HepG2 (cell line): ENCODE results near the gene CBFA2T2. TPM values are rescaled to one million over a fixed set of nuclear protein-coding genes. Genes with fewer than 3 reads are reported as not detected.

Experiments
- ARID2 ChIP-seq: sonication (generic); formaldehyde crosslinking; IDR thresholded peaks from 2 replicates; pipeline ENCODE4 v1.8.1; 2022; ENCODE audit warnings: mild to moderate bottlenecking, missing genetic modification reagents, borderline replicate concordance
- ATF2 ChIP-seq: sonication (generic); formaldehyde crosslinking; IDR thresholded peaks from 2 replicates; pipeline ENCODE4 v1.4.0; 2020; ENCODE audit warnings: missing genetic modification reagents
- FOSL2 ChIP-seq: sonication (generic); formaldehyde crosslinking; IDR thresholded peaks from 2 replicates; pipeline ENCODE4 v1.4.0; 2020; ENCODE audit warnings: missing genetic modification reagents
- FOXK1 ChIP-seq: sonication (generic); formaldehyde crosslinking; IDR thresholded peaks from 2 replicates; pipeline ENCODE4 v1.4.0; 2020; ENCODE audit warnings: low read depth, missing genetic modification reagents, borderline replicate concordance
- FOXO1 ChIP-seq: sonication (generic); formaldehyde crosslinking; IDR thresholded peaks from 2 replicates; pipeline ENCODE4 v1.4.0; 2020; ENCODE audit warnings: missing genetic modification reagents
- FOXP1 ChIP-seq, 2 experiments: fragments of 450-650 bp in 1 of 2; IDR thresholded peaks; 2 replicates each; pipeline ENCODE4 v1.6.1; 2017 to 2018; ENCODE audit warnings: antibody characterized with exemption in 1 of 2
- FOXP4 ChIP-seq: sonication (generic); formaldehyde crosslinking; IDR thresholded peaks from 2 replicates; pipeline ENCODE4 v1.4.0; 2020; ENCODE audit warnings: missing genetic modification reagents
- GABPA ChIP-seq, 2 experiments: IDR thresholded peaks; 2 replicates each; pipeline ENCODE4 v1.6.1; 2011 to 2016; ENCODE audit warnings: low read depth in 2 of 2, low read length in 1 of 2, missing biosample characterization in 1 of 2, missing genetic modification characterization in 1 of 2
- HDAC2 ChIP-seq: sonication (generic); formaldehyde crosslinking; IDR thresholded peaks from 2 replicates; pipeline ENCODE4 v1.4.0; 2020; ENCODE audit warnings: missing genetic modification reagents
- HMG20A ChIP-seq: IDR thresholded peaks from 2 replicates; pipeline ENCODE4 v1.6.1; 2016; ENCODE audit warnings: borderline replicate concordance
- HNRNPUL1 ChIP-seq: fragments of 200-400 bp; formaldehyde crosslinking; IDR thresholded peaks from 2 replicates; pipeline ENCODE4 v1.6.1; 2017; ENCODE audit warnings: low read depth, mild to moderate bottlenecking, low read length, moderate library complexity
- IRF2 ChIP-seq: IDR thresholded peaks from 2 replicates; pipeline ENCODE4 v1.6.1; 2018; ENCODE audit warnings: missing genetic modification reagents, missing compliant biosample characterization
- ISL2 ChIP-seq: sonication (generic); formaldehyde crosslinking; IDR thresholded peaks from 2 replicates; pipeline ENCODE4 v1.5.0; 2020; ENCODE audit warnings: missing genetic modification reagents
- NCOA2 ChIP-seq: sonication (generic); formaldehyde crosslinking; IDR thresholded peaks from 2 replicates; pipeline ENCODE4 v1.8.0; 2022; ENCODE audit warnings: inconsistent platforms
- NR2F6 ChIP-seq, 2 experiments: IDR thresholded peaks; 2 replicates each; pipeline ENCODE4 v1.6.1; 2016; ENCODE audit warnings: antibody characterized with exemption in 1 of 2, mild to moderate bottlenecking in 1 of 2
- POGZ ChIP-seq: sonication (generic); formaldehyde crosslinking; IDR thresholded peaks from 2 replicates; pipeline ENCODE4 v1.4.0; 2020; ENCODE audit warnings: mild to moderate bottlenecking, missing genetic modification reagents
- RARA ChIP-seq: IDR thresholded peaks from 2 replicates; pipeline ENCODE4 v1.6.1; 2016; ENCODE audit warnings: missing genetic modification reagents, missing compliant biosample characterization
- RXRB ChIP-seq: IDR thresholded peaks from 2 replicates; pipeline ENCODE4 v1.6.1; 2016; ENCODE audit warnings: borderline replicate concordance, missing genetic modification reagents, missing compliant biosample characterization
- SAP130 ChIP-seq: IDR thresholded peaks from 2 replicates; pipeline ENCODE4 v1.6.1; 2016; ENCODE audit warnings: low read depth
- SMAD3 ChIP-seq: sonication (generic); formaldehyde crosslinking; IDR thresholded peaks from 2 replicates; pipeline ENCODE4 v1.4.0; 2020; ENCODE audit warnings: missing genetic modification reagents
- SOX13 ChIP-seq, 3 experiments: fragments of 450-650 bp in 1 of 3; sonication (generic) in 1 of 3; formaldehyde crosslinking in 1 of 3; IDR thresholded peaks in 2 of 3; conservative IDR thresholded peaks in 1 of 3; 2 replicates each; pipeline versions ENCODE4 v1.5.0 to v1.6.1; 2016 to 2020; ENCODE audit warnings: antibody characterized with exemption in 1 of 3, mild to moderate bottlenecking in 1 of 3, missing compliant biosample characterization in 1 of 3, missing genetic modification reagents in 1 of 3, moderate library complexity in 1 of 3
- TEAD3 ChIP-seq: optimal IDR thresholded peaks from 2 replicates; pipeline ENCODE3; 2016; ENCODE audit warnings: borderline replicate concordance
- THAP11 ChIP-seq: IDR thresholded peaks from 2 replicates; pipeline ENCODE4 v1.6.1; 2016; ENCODE audit warnings: missing biosample characterization, missing genetic modification reagents
- ZKSCAN8 ChIP-seq: IDR thresholded peaks from 2 replicates; pipeline ENCODE4 v1.6.1; 2016; ENCODE audit warnings: borderline replicate concordance, missing genetic modification reagents, missing compliant biosample characterization
- ZNF24 ChIP-seq: fragments of 450-650 bp; IDR thresholded peaks from 2 replicates; pipeline ENCODE4 v1.6.1; 2017; ENCODE audit warnings: antibody characterized with exemption, mild to moderate bottlenecking
- ZNF292 ChIP-seq: sonication (generic); formaldehyde crosslinking; IDR thresholded peaks from 2 replicates; pipeline ENCODE4 v1.8.1; 2022; ENCODE audit warnings: mild to moderate bottlenecking, low read depth, missing genetic modification reagents, borderline replicate concordance
- ZNF713 ChIP-seq: sonication (generic); formaldehyde crosslinking; IDR thresholded peaks from 2 replicates; pipeline ENCODE4 v1.4.0; 2020; ENCODE audit warnings: mild to moderate bottlenecking, missing genetic modification reagents
- polyA plus RNA-seq, 8 experiments: library from polyadenylated mRNA; depleted of rRNA in 3 of 8; stranded (reverse) in 7 of 8; unstranded in 1 of 8; fragments of >200 nt; fragmentation: Illumina TruSeq in 4 of 8; extraction: Trizol in 4 of 8; gene quantifications; 2 replicates each; pipeline versions ENCODE4 v1.2.1 to v1.2.3, GENCODE V29; 2011 to 2016; ENCODE audit warnings: low read depth in 4 of 8, missing spikeins in 1 of 8, mixed read lengths in 1 of 8; ENCODE audit not compliant: insufficient read depth in 1 of 8
- total RNA-seq, 5 experiments: library from RNA; depleted of rRNA; stranded (reverse); fragments of >200 nt; fragmentation: Illumina TruSeq; extraction: Trizol; gene quantifications; 2 replicates each; pipeline ENCODE4 v1.2.3, GENCODE V29; 2016; ENCODE audit warnings: low read depth in 1 of 5

The CBFA2T2 gene
- total and polyA plus RNA-seq, 2 of the 13 experiments (the other 11 are each of a cell fraction or from before 2014, with no cell fraction given), result 6.3 to 21.2 TPM

GRCh38 chr20:33539129-33539528 is 49.2 kb downstream of the CBFA2T2 start (continued):
- TF ChIP-seq ZKSCAN8 (CRISPR knock-in tag) (0 out of 2 replicates have a peak, but pooled peaks have one; percentile 46), FOXP1 (IDR thresholded peaks at IDR 0.05) (no peak), FOXP1 (CRISPR knock-in tag; IDR thresholded peaks at IDR 0.05) (peak; percentile 73), IRF2 (peak; percentile 56; the same call in 1 of the 2 replicates), SAP130 (CRISPR knock-in tag) (peak; percentile 67; the same call in 1 of the 2 replicates), SMAD3 (CRISPR knock-in tag) (0 out of 2 replicates have a peak, but pooled peaks have one; percentile 42), TEAD3 (peak; percentile 64), ATF2 (CRISPR knock-in tag) (0 out of 2 replicates have a peak, but pooled peaks have one; percentile 25), NR2F6 (IDR thresholded peaks at IDR 0.05) (no peak), NR2F6 (CRISPR knock-in tag; IDR thresholded peaks at IDR 0.05) (peak; percentile 59; the same call in 1 of the 2 replicates), ZNF292 (CRISPR knock-in tag) (0 out of 2 replicates have a peak, but pooled peaks have one; percentile 23), HMG20A (CRISPR knock-in tag) (0 out of 2 replicates have a peak, but pooled peaks have one; percentile 67), FOXP4 (CRISPR knock-in tag) (peak; percentile 73), SOX13 (IDR thresholded peaks at IDR 0.05) (no peak), SOX13 (CRISPR knock-in tag; conservative IDR thresholded peaks at IDR 0.05 in 1 of 2, IDR thresholded peaks at IDR 0.05 in 1 of 2) (peak in 1 of 2 experiments; percentile 65; a peak in 2 of 4 replicates), RXRB (0 out of 2 replicates have a peak, but pooled peaks have one; percentile 8), HDAC2 (CRISPR knock-in tag) (peak; percentile 55; the same call in 1 of the 2 replicates), POGZ (CRISPR knock-in tag) (0 out of 2 replicates have a peak, but pooled peaks have one; percentile 16), RARA (CRISPR knock-in tag) (peak; percentile 54; the same call in 1 of the 2 replicates), THAP11 (0 out of 2 replicates have a peak, but pooled peaks have one; percentile 41), FOXO1 (CRISPR knock-in tag) (peak; percentile 10; the same call in 1 of the 2 replicates), FOSL2 (CRISPR knock-in tag) (peak; percentile 56), ZNF713 (CRISPR knock-in tag) (no peak), ARID2 (CRISPR knock-in tag) (no peak), ZNF24 (peak; percentile 91), ISL2 (0 out of 2 replicates have a peak, but pooled peaks have one; percentile 20), FOXK1 (CRISPR knock-in tag) (0 out of 2 replicates have a peak, but pooled peaks have one; percentile 32), GABPA (IDR thresholded peaks at IDR 0.05; ENCODE audit: low read depth, low read length) (no peak), GABPA (CRISPR knock-in tag; IDR thresholded peaks at IDR 0.05; ENCODE audit: low read depth) (0 out of 2 replicates have a peak, but pooled peaks have one; percentile 32), NCOA2 (CRISPR knock-in tag) (0 out of 2 replicates have a peak, but pooled peaks have one; percentile 42), HNRNPUL1 (no peak)
